GM12878 (cell line): Measurements from ENCODE around the gene KRTAP4-16. TPM values are rescaled to one million over a fixed set of nuclear protein-coding genes. Genes with fewer than 3 reads are reported as not detected.
"Not testable (repeated sequence)": the region's sequence is repeated elsewhere in the genome, so short reads cannot be mapped to it uniquely, and the experiment has no call there.

Experiments used
- ATAC-seq: fragments of 200-7000 bp; cut with Tn5 transposase; 3 replicates; pipeline ENCODE4 v1.9.1; 2020; ENCODE audit warnings: mild to moderate bottlenecking, moderate library complexity
- BruUV-seq: library from RNA; stranded (reverse); fragments of 400-500 nt; replicated peaks from 2 replicates; lab custom pipeline; 2021; lab: Mats Ljungman, UMichigan
- CTCF ChIA-PET: fragments of 300-600 bp; sonication (Branson Sonifier 250); formaldehyde crosslinking; extraction: SDS; loops from one replicate; lab custom pipeline; 2021; ENCODE audit warnings: inconsistent platforms; lab: Yijun Ruan, JAX
- POLR2A ChIA-PET: fragments of 350-600 bp; formaldehyde crosslinking; extraction: SDS; loops from one replicate; lab custom pipeline; 2021; ENCODE audit warnings: inconsistent platforms; lab: Charles Lee
- RAD21 ChIA-PET: fragments of 300-600 bp; sonication (Branson Sonifier 250); formaldehyde crosslinking; loops from one replicate; lab custom pipeline; 2023; ENCODE audit warnings: antibody characterized with exemption; ENCODE audit not compliant: unreplicated experiment; lab: Charles Lee
- SMC1A ChIA-PET: fragments of 300-600 bp; sonication (Branson Sonifier 250); formaldehyde crosslinking; loops from one replicate; lab custom pipeline; 2023; ENCODE audit not compliant: unreplicated experiment, uncharacterized antibody; lab: Charles Lee
- DNase-seq: peaks from one replicate; pipeline ENCODE4 v3.0.0-alpha.2; 2011; ENCODE audit warnings: low read depth, low spot score
- FAIRE-seq: peaks from 3 replicates; lab custom pipeline; 2011; peaks lifted over from hg19 to GRCh38; lab: Jason Lieb, UNC
- H2AFZ ChIP-seq: 2 replicates; pipeline ENCODE4 v1.6.0; 2011; ENCODE audit warnings: low read depth, low read length, control low read depth; ENCODE audit not compliant: control insufficient read depth
- H3K27ac ChIP-seq: 2 replicates; pipeline ENCODE4 v1.5.1; 2011; ENCODE audit warnings: control low read depth; ENCODE audit not compliant: control insufficient read depth, insufficient read depth
- H3K27me3 ChIP-seq, 2 experiments: replicated peaks in 1 of 2; 2 replicates each; pipeline versions ENCODE4 v1.6.0 to v1.6.1; 2011; ENCODE audit warnings: low read length in 1 of 2; ENCODE audit not compliant: control insufficient read depth in 2 of 2, insufficient read depth in 2 of 2
- H3K36me3 ChIP-seq, 2 experiments: 2 replicates each; pipeline ENCODE4 v1.5.1; 2011; ENCODE audit warnings: low read length in 1 of 2; ENCODE audit not compliant: control insufficient read depth in 2 of 2, insufficient read depth in 2 of 2
- H3K4me1 ChIP-seq: 2 replicates; pipeline ENCODE4 v1.6.1; 2011; ENCODE audit warnings: mild to moderate bottlenecking, low read length, moderate library complexity, mixed read lengths; ENCODE audit not compliant: control insufficient read depth, insufficient read depth
- H3K4me2 ChIP-seq: 2 replicates; pipeline ENCODE4 v1.6.0; 2011; ENCODE audit warnings: control low read depth; ENCODE audit not compliant: control insufficient read depth, insufficient read depth
- H3K4me3 ChIP-seq: fragments of 200-600 bp; sonication (generic); 2 replicates; pipeline ENCODE4 v1.5.1; 2016
- H3K79me2 ChIP-seq: 2 replicates; pipeline ENCODE4 v1.6.0; 2011; ENCODE audit warnings: low read length; ENCODE audit not compliant: control insufficient read depth, insufficient read depth
- H3K9ac ChIP-seq: 2 replicates; pipeline ENCODE4 v1.8.0; 2011; ENCODE audit warnings: low read length, control low read depth, mixed read lengths; ENCODE audit not compliant: control insufficient read depth, insufficient read depth
- H3K9me3 ChIP-seq: replicated peaks from 3 replicates; pipeline ENCODE4 v1.5.1; 2011; ENCODE audit warnings: mild to moderate bottlenecking, low read length; ENCODE audit not compliant: control insufficient read depth, insufficient read depth
- H4K20me1 ChIP-seq: 2 replicates; pipeline ENCODE4 v1.6.0; 2011; ENCODE audit not compliant: control insufficient read depth, insufficient read depth
- WGBS: methylation state at CpG from one replicate; pipeline ENCODE4 v1.1.6; 2016; ENCODE audit warnings: low lambda C conversion rate; ENCODE audit not compliant: insufficient replicate concordance, insufficient coverage; ENCODE audit errors: missing lambda C conversion rate; 5-methylcytosine and 5-hydroxymethylcytosine counted together
- in situ Hi-C: fragments of 300-500 bp; cut with MboI; formaldehyde crosslinking; loops from 9 replicates; pipeline ENCODE4 v1.14.3; 2018; ENCODE audit warnings: mixed read lengths
- intact Hi-C: fragments of 100-400 bp; cut with micrococcal nuclease; formaldehyde crosslinking; loops from one replicate; pipeline ENCODE4 v1.14.2; 2022; ENCODE audit not compliant: unreplicated experiment
- polyA plus RNA-seq, 11 experiments: library from polyadenylated mRNA; depleted of rRNA in 4 of 11; unstranded in 6 of 11; stranded (reverse) in 5 of 11; fragments of >200 nt; fragmentation: Nextera tagmentation in 4 of 11; fragmentation: Illumina TruSeq in 1 of 11; extraction: Ambion mirVana in 4 of 11; extraction: Trizol in 1 of 11; gene quantifications; 1 replicate in 1 of 11; 2 replicates in 10 of 11; pipeline versions ENCODE4 v1.2.1 to v1.2.3, GENCODE V29; 2011 to 2016; ENCODE audit warnings: inconsistent platforms in 2 of 11, missing spikeins in 2 of 11, low read depth in 1 of 11
- total RNA-seq, 4 experiments: library from RNA; depleted of rRNA in 3 of 4; stranded (reverse); fragments of >200 nt in 3 of 4; fragmentation: Illumina TruSeq in 1 of 4; extraction: Trizol in 1 of 4; gene quantifications; 2 replicates each; pipeline versions ENCODE4 v1.2.1 to v1.2.3, GENCODE V29; 2013 to 2021

KRTAP4-16 gene
- total and polyA plus RNA-seq, 10 of the 15 experiments (the other 5 are each of a cell fraction or from before 2014, with no cell fraction given): not detected

DNA sequence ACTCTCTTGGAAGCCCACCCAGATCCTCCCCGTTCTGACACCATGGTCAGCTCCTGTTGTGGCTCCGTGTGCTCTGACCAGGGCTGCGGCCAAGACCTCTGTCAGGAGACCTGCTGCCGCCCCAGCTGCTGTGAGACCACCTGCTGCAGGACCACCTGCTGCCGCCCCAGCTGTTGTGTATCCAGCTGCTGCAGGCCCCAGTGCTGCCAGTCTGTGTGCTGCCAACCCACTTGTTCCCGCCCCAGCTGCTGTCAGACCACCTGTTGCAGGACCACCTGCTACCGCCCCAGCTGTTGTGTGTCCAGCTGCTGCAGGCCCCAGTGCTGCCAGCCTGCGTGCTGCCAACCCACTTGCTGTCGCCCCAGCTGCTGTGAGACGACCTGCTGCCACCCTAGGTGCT, 3.3 kb upstream of the KRTAP4-16 start, which contains the start of gene KRTAP4-9:
TSS of gene KRTAP4-9 (plus strand) at position 43 of the 400 bp plus-strand sequence. CDS start at position 43, 0 bp downstream.
- intact Hi-C loops, H4K20me1 ChIP-seq, CTCF ChIA-PET, ATAC-seq, H3K36me3 ChIP-seq, H3K4me1 ChIP-seq, H3K9ac ChIP-seq, in situ Hi-C loops, SMC1A ChIA-PET, H3K79me2 ChIP-seq, BruUV-seq, H3K4me2 ChIP-seq, H3K9me3 ChIP-seq, POLR2A ChIA-PET, H3K27ac ChIP-seq, RAD21 ChIA-PET, DNase-seq, H3K4me3 ChIP-seq, H3K27me3 ChIP-seq, FAIRE-seq, H2AFZ ChIP-seq: not testable (repeated sequence)
- WGBS: 22% methylated on average over 10 of the region's 10 CpGs

DNA sequence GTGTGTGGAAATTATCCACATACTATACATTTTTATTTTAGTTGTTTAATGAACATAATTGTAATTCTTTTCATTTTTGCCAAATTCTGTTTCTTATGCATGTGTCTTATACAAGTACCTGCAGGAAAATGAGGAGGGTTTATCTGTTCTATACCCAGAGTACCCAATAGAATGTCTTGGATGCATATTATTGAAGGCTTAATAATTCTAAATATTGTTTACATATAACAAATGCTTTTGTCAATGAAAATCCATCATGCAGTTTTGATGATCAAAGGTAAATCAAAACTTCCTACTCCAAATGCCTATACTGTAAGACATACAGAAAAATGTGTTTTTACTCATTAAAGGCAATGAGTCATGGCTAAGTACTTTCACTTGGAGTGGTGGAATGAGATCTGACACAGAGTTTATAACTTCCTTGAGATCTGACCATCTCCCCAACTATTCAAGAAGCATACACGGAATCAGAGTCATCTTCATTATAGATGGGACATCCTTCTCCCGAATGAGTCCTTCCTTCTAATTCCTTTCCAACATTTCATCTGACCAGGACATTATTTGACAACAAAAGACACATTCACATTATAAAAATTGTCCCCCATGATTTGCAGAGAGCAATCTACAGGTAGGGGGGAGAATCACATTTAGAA, 2.5 kb upstream of the KRTAP4-16 start:
- H2AFZ ChIP-seq, H3K4me1 ChIP-seq, FAIRE-seq, H3K9me3 ChIP-seq, H3K36me3 ChIP-seq, BruUV-seq, SMC1A ChIA-PET, H4K20me1 ChIP-seq, CTCF ChIA-PET, H3K27me3 ChIP-seq, ATAC-seq, POLR2A ChIA-PET, H3K27ac ChIP-seq, intact Hi-C loops, RAD21 ChIA-PET, H3K4me3 ChIP-seq, H3K4me2 ChIP-seq, DNase-seq, H3K9ac ChIP-seq, H3K79me2 ChIP-seq, in situ Hi-C loops: not testable (repeated sequence)
- WGBS: 0% methylated on average over 2 of the region's 2 CpGs
